HCEC 1CT (cell line): ENCODE data around the gene LIG3.
"Not testable (repeated sequence)": the region's sequence is repeated elsewhere in the genome, so short reads cannot be mapped to it uniquely, and the experiment has no call there.

ENCODE experiments used
- DNase-seq: peaks from one replicate; pipeline ENCODE4 v3.0.0-alpha.2; 2017

LIG3 gene

GRCh38 chr17:34980353-34980680 is at the start of gene LIG3:
Gene LIG3 (plus strand): TSS chr17:34980512. CDS start chr17:34983006, 2,494 bp downstream.
- peak; percentile 93 for DNase-seq

GRCh38 chr17:34950780-34951179 is 29.5 kb upstream of the LIG3 start:
- DNase-seq = not testable (repeated sequence)

GRCh38 chr17:34958438-34958837 is 21.9 kb upstream of the LIG3 start:
- no peak for DNase-seq

GRCh38 chr17:34961093-34961911 is 19.0 kb upstream of the LIG3 start, which contains the start of the genes CCT6B and ZNF830:
Gene CCT6B (minus strand): TSS chr17:34961460. CDS start chr17:34961393, 67 bp downstream.
Gene ZNF830 (plus strand): TSS chr17:34961540. CDS start chr17:34961567, 27 bp downstream.
- DNase-seq = peak; percentile 91

GRCh38 chr17:34974179-34974578 is 6.1 kb upstream of the LIG3 start:
- DNase-seq = no peak

GRCh38 chr17:34974794-34975785 is 5.2 kb upstream of the LIG3 start:
- DNase-seq = no peak

GRCh38 chr17:34979153-34979552 is 1.2 kb upstream of the LIG3 start:
- DNase-seq = no peak

- peak; percentile 10 for DNase-seq
Observed at GRCh38 chr17:34979650-34980352, 511 bp upstream of the LIG3 start.

GRCh38 chr17:34980681-34981537 is 597 bp downstream of the LIG3 start:
- peak; percentile 93 for DNase-seq

- no peak for DNase-seq
Observed at GRCh38 chr17:34981538-34982241, 1.4 kb downstream of the LIG3 start.

- DNase-seq = no peak
Observed at GRCh38 chr17:34987232-34987631, 6.9 kb downstream of the LIG3 start.

GRCh38 chr17:34988644-34989043 is 8.3 kb downstream of the LIG3 start:
- DNase-seq = no peak

- DNase-seq = no peak
Observed at GRCh38 chr17:34989473-34989872, 9.2 kb downstream of the LIG3 start.

- no peak for DNase-seq
Observed at GRCh38 chr17:34990921-34991365, 10.6 kb downstream of the LIG3 start.

GRCh38 chr17:34991606-34992005 is 11.3 kb downstream of the LIG3 start:
- no peak for DNase-seq

GRCh38 chr17:34993031-34993430 is 12.7 kb downstream of the LIG3 start:
- DNase-seq = no peak

- no peak for DNase-seq
Observed at GRCh38 chr17:34996422-34997285, 16.3 kb downstream of the LIG3 start.

- DNase-seq = no peak
Observed at GRCh38 chr17:34997355-34997862, 17.1 kb downstream of the LIG3 start.

- DNase-seq = peak; percentile 50
Observed at GRCh38 chr17:34998205-34998604, 17.9 kb downstream of the LIG3 start.

GRCh38 chr17:34999456-34999855 is 19.1 kb downstream of the LIG3 start:
- no peak for DNase-seq
